KG1 (cell line): ENCODE data around the gene TSHZ3.

Experiments
- DNase-seq: peaks from one replicate; lab custom pipeline; 2025; lab: John Stamatoyannopoulos, UW

The TSHZ3 gene

DNA sequence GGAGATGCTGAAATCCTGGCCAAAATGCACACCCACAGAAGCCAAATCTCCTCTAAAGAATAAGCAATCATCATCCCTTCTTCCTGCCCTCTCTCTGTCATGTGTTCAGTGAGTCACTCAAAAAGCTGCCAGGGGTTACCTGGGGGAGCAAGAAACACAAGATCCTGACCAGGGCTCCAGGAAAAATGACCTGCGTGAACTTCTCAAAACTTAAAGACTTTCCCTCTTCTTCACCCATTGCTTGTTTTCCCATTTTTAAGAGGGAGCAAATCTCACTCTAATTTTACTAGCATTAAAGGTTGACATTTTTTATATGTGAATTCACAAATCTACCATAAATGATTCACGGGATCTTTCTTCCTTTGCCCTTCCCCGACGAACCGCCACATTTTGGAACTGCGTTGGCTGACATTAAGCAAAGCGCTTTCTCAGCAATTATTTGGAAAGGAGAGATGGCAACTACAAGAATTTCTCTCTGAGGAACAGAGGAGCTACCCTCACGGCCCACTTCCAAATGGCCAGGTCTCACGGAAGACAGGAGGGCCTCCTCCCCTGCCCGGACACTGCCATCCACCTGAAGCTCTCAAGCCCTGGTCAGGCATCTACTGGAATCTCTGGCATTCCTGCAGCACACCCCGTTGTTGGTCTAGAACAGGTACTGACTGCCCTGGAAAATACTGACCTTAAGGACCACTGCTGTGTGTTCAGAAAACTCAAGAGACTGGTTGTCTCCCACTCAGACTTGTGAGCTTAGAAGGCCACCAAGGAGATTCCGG, 14.2 kb downstream of the TSHZ3 start:
- DNase-seq = no peak

DNA sequence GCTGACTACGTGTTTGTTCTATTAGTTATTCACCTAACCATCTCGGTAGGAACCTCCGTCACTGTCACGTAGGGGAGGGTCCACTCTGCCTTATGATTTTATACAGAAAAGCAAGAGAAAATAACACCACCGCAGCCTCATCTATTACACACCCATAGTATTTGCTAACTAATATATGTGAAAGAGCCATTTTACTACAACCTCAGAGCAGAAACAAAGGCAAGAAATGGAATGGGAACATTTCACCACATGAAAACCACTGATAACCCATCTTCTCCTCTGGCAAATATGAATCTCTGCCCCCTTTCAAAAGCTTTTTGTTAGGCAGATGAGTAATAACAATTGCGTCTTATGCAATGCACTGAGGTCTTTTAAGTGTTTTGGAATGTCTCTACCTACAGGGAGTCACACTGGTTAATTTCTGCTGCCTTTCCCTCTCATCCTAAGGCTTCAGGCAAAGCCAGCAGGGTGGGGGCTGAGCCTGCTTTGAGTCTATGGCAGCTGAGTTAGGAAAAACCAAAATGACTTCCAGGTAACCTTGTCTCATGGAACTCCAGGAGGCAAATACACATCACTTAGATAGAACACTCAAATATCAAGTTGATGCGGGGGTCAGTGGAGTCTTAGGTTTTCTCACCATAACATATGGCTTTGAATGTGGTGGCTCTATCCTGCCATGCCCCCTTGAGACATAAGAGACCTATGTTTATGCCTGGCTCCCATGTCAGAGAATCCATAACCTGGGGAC, 15.0 kb downstream of the TSHZ3 start:
- DNase-seq = no peak

DNA sequence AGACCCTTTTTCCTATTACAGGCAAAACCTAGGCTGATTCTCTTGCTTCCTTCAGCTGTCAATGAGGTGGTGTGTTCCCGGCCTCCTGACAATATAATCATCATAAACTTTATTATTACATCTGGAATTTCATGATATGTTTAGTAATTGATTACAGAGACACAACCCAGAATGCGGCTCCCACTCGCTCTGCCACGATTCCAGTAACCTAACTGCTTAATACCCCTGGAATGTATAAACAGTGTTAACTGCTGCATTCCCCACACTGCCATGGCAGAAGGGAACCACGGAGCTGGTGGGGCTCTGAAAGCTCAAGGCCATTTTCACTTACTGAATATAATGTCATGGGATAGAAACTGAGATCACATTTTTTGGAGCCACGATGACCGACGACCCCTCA, 17.1 kb downstream of the TSHZ3 start:
- DNase-seq = no peak

DNA sequence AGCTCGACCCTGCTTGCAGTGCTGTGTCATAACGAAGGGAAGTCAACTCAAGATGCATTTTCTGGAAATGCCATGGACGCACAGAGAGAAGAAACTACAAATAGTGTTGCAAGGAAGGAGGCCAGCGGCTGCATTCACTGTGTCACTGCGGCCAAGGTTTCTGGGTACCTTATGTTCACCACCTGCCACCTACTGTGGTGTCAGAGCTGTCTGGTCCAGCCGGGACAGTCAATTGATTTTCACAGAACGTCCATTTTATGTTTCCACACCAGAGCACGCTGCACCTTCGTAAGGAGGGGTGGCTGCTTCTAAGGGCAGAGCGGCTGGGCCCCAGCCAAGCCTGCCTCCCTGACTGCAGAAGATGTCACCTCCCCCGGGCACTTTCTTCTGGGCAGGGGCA, 17.7 kb downstream of the TSHZ3 start:
- no peak for DNase-seq

DNA sequence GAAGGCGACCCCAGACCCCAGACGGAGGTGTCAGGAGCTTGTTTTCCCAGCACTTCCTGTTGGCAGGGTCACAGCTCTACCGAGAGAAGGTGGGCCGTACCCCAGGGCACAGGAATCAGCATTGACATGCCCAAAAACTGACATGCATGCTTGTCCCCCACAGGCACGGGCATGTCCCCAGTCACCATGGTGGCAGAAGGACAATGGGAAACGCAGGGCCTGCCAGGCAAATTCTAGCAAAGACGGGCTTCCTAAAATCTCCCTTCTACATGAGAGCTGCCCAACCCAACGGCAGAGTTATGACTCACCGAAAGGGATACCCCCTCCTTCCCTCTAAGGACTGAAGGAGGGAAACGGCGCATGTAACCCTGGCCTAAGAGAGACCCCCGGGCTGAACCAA, 18.5 kb downstream of the TSHZ3 start:
- DNase-seq = no peak

DNA sequence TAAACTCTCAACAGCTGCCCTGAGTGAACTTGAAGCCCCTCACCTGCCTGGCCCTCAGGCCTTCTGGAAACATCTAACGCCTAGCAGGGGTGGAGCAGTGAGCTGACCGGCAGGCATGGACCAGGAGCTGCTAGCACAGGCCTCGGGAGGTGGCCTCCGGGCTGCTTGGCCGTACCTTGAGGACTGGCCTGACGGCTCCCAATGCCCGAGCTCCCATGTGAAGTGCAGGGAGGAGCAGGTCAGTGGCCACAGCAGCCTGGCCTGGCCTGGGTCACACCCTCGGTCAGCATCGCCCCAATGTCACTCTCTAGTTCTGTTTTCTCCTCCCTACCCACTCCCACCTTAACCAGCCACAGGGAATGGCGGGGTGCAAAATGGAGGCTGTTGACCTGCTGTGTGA, 19.0 kb downstream of the TSHZ3 start:
- no peak for DNase-seq

DNA sequence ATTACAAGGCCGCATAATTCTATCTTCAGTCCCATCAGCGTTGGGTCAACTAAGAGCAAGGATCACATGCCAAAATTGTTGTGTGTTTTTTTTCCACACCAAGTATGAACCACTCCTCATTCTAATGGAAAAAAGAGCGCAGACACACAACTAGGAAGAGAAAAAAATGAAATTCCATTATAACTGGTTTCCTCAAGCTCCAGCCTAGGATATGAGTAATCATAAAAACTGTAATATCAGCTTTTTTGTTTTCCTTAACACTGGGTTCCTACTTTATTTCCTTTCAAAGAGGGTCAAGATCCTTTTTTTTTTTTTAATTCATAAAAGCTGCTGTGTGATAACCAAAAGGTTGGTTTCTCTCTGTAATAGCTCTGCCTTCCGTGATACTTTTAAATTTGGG, 19.4 kb downstream of the TSHZ3 start:
- no peak for DNase-seq

DNA sequence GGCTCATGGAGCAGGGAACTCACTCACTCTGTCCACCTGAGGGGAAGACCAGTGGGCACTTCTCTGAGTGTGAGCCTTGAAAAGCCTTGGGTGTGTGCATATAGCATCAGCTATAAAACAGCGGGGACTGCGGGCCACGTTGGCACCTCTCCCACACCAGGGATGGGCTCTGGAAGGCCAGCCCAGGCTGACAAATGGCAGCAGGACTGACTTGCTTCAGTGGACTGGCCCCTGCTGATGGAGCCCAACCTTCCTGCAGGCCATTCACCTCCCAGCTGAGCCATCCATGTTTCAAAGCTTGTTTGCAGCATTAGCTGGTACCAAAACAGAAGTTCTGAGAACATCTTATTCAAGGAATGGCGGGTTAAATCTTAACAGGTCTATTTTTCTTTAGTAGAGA, 21.0 kb downstream of the TSHZ3 start:
- no peak for DNase-seq

DNA sequence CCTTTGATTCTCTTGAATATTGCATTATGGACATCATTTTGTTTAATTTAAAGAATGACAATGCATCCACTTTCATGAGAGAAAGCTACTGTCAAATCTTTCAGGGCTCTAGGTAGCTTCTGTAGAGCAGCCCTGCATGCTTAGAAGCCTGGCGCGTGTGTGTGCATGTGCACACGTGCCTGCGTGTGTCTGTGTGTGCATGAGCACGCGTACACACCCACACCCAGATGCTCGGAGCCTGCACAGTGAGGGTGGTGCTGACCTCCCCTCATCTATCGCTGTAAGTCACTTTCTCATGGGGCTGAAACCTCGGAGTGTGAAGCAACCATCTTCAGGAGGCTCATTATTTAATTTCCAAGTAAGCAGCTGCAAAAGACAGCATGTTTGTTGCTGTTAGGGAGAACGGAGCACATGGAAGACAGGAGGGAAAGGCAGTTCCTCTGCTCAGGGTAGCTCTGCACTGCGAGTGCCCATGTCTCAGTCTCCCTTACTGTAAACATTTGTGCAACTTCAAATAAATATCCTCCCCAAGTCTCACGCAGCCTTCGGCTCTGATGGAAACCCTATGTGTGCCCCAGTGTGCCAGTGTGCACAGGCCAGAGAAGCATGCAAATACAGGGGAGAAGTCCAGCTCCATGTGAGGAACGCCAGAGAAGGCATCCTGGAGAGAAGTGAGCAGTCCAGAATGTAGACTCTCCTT, 22.8 kb downstream of the TSHZ3 start:
- DNase-seq = no peak

DNA sequence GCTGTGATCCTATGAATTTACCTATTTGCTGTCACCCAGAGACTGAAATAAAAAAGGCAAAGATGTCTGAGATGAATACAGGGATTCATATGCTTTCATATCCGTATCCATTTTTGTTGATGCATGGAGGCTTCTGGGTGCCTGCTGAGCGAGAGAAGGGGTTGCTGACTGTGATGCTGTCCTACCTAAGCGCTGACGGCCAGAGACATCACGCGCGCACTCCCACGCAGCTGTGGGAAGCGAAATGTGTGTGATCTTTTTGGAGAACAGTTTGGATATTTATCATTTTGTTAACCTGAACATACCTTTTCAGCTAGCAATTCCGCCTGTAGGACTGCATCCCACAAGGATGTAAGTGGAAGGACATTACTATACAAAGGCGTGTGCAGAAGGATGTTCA, 23.9 kb downstream of the TSHZ3 start:
- DNase-seq = no peak

DNA sequence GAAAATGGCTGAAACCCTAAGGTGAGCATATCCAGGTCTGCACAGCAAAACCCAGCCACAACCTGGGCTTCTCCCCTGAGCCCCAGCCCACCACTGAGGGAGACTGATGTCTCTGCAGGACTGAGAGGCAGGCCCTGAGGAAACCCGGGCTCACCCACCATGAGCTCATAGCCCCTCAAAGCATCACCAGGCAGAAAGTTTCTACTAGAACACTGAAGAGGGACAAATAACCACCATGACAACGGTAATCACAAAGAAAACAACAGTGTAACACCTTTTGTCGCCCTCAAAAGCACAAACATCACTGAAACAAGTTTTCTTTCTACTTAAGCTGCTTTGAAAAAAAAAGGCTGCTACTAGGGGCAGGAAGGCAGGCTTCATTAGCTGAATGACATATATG, 29.8 kb downstream of the TSHZ3 start:
- DNase-seq = no peak

DNA sequence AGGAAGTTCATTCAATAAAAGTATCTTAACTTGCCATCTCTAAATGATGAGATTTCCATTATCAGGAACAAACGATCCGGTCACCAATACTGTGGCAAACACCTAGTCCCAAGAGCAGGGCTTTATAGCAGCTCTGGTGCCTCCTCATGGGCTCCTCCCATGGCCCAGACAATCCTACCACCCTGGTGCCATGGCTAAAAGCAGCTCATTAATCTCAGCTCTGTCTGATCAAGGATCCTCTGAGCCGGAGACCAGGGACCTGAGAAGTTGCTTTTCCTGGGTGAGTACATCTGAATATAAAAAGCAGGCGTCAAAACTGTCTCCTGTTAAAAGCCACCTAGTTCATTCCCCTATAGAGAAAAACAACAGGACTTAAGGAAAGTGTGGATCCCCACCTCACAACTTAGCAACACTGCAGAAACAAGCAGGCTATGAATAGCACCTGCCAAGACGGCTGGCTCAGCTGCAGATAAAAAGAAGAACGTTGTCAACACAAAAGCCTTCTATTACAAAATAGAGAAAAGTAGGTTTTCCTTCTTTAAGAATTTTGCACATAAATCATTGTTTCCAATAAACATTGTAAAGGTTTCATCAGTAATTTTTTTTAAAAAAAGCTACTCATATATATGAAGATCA, 30.3 kb downstream of the TSHZ3 start:
- DNase-seq = no peak

DNA sequence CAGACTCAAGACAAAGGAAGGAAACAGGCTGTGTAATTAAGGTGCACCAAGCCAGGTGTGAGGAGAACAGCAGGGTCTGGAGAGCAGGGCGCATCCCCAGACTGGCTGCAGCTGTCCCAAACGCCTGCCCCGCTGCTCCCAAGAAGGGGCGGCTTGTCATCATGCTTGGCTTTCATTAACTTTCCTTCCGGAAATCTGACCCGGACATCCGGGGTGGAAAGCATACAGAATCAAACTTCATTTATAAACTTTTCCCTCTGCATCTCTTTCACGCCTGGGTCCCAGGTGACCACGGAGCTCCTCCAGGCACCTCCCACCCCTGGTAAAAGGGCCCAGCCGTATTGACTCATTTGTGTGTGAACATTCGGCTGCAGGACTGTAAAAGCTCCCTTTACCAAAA, 31.7 kb downstream of the TSHZ3 start:
- no peak for DNase-seq

DNA sequence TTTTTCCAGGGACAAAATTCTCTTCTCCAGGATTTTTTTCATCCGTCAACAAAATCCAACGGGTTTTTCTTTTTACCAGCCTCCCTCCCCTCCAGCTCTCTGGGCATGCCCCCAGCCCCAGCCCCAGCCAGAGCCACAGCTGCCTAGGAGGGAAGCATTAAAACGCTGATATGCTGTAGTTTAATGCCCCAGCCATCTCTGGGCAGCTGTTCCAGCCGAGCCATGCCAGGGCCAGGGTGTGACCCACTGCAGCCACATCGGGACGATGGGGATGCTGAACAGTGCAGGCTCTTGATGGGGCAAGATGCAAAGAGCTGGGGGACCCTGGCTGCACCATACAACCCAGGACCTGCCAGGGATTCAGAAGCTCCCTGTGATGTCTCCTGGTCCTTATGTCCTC, 32.1 kb downstream of the TSHZ3 start:
- no peak for DNase-seq

DNA sequence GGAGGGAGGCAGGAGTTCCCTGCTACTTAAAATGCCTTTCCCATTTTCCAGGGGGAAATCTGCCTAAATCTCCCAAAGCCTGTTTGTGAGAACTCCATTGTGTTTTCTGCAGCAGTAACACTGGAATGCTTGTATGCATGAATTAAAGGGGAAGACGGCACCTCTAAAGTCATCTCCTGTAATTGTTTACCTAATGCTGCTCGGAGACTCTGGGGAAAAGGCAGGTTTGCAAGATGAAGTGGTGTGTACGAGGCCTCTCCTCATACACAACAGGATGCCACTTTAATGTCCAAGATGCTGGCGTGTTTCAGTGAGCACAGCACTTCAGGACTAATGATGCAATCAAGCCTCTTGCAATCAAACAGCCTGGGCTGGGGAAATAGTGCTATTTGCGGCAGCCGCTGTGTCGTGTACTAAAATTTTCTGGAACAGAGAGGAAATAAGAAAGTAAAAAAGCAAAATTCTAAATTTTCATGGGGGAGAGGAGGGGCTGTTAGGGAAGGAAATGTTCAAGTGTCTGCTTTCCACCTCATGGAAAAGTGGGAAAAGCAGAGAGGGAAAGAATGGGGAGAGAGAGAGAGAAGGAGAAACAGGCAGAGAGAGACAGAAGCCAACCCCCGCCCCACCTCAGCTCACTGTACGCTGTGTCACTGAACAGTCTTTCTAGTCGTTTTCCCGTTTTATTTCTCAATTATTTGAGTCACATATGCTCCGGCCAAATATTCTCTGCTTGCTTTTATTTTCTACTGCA, 32.9 kb downstream of the TSHZ3 start:
- DNase-seq = no peak

DNA sequence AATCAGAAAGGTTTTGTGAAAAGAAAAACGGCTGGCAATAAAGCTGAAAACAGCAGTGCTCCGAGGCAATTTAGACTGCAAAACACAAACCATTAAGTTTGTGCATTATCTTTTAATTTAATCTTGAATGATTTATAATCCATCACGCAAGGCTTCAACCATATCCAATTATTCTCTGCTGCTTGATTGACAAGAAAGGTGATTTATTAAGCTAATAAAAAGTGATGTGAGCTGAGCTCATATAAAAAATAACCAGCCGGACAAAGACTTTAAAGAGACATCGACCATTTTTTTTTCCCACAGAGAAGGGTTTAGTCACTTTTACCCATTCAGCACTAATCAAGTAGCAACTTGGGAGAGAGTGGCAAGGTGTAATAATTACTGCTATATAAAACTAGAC, 33.6 kb downstream of the TSHZ3 start:
- DNase-seq = no peak

DNA sequence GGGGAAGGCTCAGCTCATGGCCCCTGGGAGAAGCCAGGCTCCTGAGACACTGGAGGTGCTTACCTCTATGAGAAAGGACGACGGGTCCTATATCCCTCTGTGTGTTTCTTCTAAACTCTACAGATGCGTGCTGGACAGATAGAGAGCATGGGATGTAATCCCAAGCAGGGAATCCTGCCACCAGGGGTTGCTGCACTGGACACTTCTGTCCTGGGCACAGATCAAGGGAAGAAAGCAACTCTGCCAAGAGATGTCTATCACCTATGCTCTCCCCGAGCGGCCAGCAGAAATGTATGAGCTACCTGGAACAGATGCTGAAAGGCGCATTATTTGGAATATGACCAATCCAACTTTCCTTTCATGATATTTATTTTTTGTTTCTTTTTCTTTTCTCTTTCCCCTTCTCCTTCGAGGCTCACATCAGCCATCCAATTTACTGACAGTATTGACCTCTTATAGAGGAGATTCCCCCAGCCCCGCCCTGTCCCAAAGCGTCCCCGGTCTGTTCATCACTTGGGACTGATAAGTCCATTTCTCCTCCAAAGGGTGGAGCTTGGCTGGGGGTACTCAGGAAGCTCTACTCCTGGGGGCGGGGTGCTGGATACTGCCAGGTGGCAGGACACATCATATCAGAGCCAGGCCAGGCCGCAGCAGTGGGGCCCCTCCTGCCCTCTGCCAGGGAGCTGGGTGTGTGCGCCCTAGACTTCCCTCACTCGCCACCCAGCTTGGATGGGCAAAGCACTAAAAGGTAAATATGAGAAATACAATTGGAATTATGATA, 34.2 kb downstream of the TSHZ3 start:
- no peak for DNase-seq

DNA sequence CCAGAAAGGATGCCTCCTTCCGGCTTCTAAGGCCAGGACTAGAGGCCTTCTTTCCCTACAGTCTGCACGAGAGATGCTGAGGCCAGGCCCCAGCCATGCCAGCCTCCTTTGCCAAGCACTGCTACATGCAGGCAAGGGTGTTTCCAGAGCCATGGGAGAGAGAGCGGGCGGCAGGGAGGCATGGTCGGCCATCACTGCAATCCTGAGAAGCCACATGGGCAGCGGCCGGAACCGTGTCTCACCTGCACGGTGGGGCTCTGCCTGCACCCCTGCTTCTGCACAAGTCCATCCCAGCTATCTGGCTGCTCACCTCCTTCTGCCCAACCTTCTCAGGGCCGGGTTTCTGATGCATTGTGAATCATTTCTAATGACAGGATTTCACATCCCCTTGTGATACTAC, 35.1 kb downstream of the TSHZ3 start:
- DNase-seq = no peak

DNA sequence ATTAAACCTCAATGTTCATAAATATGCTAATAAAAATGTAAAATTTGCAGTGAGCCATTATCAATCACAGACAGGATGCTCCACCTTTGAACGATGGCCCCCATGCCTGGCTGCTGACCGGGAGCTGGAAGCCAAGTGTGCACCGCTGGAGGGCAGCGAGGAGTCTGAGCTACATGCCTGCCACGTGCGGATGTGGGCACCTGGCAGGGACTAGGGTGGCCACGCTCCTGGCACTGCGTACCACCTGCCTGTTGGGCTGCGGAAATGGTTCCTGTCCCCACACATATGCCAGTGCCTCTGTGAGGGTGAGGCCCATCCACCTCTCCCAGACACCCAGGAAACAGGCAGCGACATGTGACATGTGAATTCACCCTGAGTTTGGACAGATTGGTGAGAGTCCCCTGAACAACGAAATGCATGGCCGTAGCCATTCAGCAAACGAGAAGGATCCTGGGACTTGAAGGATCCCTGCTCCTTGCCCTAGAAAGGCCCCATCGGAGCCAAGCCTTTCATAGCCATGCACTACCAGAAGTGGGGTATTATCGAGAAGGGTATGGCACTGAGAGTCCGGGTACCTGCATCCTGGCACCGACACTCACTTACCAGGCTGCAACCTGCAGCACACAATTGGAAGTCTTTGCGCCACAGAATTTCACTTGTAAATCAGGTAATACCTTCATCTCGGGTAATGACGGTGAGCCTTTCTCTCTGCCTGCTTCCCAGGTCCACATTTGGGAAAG, 35.8 kb downstream of the TSHZ3 start:
- no peak for DNase-seq

DNA sequence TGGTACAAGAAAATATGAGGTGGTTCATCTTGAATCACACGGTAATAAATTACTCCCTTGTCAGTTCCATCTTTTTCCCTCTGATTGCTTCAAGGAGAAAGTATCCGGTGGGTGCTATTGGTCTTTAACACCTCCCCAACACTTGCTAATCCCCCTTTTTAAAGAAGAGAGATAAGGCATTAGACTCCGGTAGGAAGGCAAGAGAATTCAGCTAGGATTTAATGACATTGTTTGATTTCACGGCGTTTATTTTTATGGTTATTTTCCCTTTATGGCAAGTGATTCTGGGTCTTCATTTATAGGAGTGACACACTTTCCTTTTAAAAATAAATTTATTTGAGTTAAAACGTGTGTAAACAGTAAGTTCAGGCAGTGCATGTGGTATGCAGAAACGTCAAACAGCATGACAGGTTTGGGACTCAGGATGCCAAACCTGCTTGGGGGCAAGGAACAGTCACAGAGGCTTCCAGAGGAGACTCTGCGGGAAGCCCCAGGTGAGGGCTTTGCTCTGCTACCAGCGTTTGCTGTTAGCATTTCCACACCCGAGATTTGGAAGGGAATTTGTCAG, 36.5 kb downstream of the TSHZ3 start:
- no peak for DNase-seq
